WI38 (cell line): ENCODE measurements around the gene AGTRAP.

Experiments
- H3K4me3 ChIP-seq: 2 replicates; pipeline ENCODE4 v1.5.1; 2011; ENCODE audit warnings: low read depth, mild to moderate bottlenecking, control low read depth, low read length
- TF ChIP-seq, protein P1 (sequence below): IDR thresholded peaks from 2 replicates; pipeline ENCODE4 v1.5.1; 2012; ENCODE audit warnings: low read depth, mild to moderate bottlenecking, control low read depth, low read length

Gene AGTRAP

GRCh38 chr1:11735854-11736745 lies at the start of gene AGTRAP:
TSS of gene AGTRAP (plus strand) at chr1:11736136. CDS start at chr1:11736209, 73 bp downstream.
- H3K4me3 ChIP-seq, result peak within 1 kb of the TSS; percentile 86
- TF ChIP-seq, protein P1, sequence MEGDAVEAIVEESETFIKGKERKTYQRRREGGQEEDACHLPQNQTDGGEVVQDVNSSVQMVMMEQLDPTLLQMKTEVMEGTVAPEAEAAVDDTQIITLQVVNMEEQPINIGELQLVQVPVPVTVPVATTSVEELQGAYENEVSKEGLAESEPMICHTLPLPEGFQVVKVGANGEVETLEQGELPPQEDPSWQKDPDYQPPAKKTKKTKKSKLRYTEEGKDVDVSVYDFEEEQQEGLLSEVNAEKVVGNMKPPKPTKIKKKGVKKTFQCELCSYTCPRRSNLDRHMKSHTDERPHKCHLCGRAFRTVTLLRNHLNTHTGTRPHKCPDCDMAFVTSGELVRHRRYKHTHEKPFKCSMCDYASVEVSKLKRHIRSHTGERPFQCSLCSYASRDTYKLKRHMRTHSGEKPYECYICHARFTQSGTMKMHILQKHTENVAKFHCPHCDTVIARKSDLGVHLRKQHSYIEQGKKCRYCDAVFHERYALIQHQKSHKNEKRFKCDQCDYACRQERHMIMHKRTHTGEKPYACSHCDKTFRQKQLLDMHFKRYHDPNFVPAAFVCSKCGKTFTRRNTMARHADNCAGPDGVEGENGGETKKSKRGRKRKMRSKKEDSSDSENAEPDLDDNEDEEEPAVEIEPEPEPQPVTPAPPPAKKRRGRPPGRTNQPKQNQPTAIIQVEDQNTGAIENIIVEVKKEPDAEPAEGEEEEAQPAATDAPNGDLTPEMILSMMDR, result no peak

DNA sequence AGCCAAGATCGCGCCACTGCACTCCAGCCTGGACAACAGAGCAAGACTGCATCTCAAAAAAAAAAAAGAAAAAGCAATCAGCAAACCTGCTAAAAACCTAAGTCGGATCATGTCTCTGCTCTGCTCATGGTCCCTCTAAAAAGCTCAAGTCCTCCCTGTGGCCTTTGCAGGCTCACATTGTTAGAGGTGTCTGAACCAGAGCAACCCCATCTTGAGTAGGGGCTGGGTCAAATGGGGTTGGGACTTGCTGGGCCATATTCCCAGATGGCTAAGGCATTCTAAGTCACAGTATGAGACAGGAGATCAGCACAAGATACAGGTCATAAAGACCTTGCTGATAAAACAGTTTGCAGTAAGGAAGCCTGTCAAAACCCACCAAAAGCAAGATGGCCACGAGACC lies 47.4 kb upstream of the AGTRAP start:
- H3K4me3 ChIP-seq, result no peak overlapping the region
- TF ChIP-seq, protein P1, result no peak

DNA sequence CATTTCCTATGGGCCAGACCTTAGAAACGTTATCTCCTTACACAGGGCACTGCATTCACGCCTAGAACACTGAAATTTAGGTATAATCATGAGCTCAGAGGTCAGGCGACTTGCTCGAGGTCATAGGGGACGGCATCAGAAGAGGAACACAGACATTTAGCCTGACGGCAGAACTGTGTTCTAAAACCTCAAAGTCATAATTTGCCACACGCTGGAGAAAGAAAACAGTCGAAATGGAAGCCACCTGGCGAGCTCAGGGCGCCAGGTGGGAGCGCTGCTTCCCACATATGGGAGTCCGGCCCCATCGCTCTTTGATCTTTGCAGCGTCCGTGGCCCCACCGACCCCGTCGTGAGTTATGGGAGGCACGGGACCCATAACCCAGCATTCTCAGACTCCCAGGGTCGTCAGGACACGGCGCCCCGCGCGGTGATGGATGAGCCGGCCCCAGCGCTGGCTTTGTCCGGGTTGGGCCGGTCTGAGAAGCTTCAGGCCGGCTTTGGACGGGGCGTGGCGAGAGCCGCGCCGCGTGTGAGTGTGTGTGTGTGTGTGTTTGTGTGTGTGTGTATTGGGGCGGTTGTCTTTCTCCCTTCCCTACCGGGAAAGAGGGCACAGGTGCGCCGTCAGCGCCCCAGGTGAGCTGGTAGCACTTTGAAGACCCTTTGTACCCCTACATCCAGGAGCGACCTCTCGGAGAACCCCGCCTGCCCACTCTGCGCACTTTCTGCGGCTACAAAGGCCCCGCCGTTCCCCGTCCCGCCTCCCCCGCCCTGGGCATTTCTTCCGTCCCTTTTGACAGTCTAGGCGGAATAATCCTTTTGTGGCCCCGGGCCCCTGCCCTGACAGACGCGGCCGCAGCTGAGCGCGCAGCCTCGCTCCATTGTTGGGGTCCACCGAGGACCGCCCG lies 45.3 kb upstream of the AGTRAP start:
- no peak overlapping the region for H3K4me3 ChIP-seq
- TF ChIP-seq, protein P1, result no peak

- TF ChIP-seq, protein P1, result no peak
- no peak within 1 kb of the TSS for H3K4me3 ChIP-seq
Measured at GRCh38 chr1:11691302-11691914, 44.5 kb upstream of the AGTRAP start, which contains the start of gene DRAXIN. TSS of gene DRAXIN (plus strand) at chr1:11691710. CDS start at chr1:11706259, 14,549 bp downstream.

- TF ChIP-seq, protein P1, result no peak
- H3K4me3 ChIP-seq, result no peak overlapping the region
Measured at GRCh38 chr1:11691928-11692711, 43.8 kb upstream of the AGTRAP start.

GRCh38 chr1:11693024-11693590 lies 42.8 kb upstream of the AGTRAP start:
- TF ChIP-seq, protein P1, result no peak
- no peak overlapping the region for H3K4me3 ChIP-seq
